Prostate gland (tissue), 2 donors: ENCODE data around the gene INSL6. TPM values are rescaled to one million over a fixed set of nuclear protein-coding genes. Genes with fewer than 3 reads are reported as not detected.
A peak's percentile ranks its signal among the peaks of the same experiment; 100 is the strongest.

ENCODE experiments used
- DNase-seq: peaks from one replicate; pipeline ENCODE4 v3.0.0-alpha.2; 2019; ENCODE audit warnings: low spot score
- H3K27ac ChIP-seq, 2 donors: fragments of 200-600 bp; sonication (generic); 2 replicates each; pipeline ENCODE4 v1.5.1; 2017 to 2019
- H3K27me3 ChIP-seq: fragments of 200-600 bp; sonication (generic); replicated peaks from 2 replicates; pipeline ENCODE4 v1.5.1; 2019; ENCODE audit not compliant: insufficient read depth
- H3K36me3 ChIP-seq, 2 donors: fragments of 200-600 bp; sonication (generic); 1 replicate in 1 of 2; 2 replicates in 1 of 2; pipeline versions ENCODE4 v1.5.1 to v1.8.1; 2017 to 2019
- H3K4me1 ChIP-seq: fragments of 200-600 bp; sonication (generic); replicated peaks from 2 replicates; pipeline ENCODE4 v1.5.1; 2019
- H3K4me3 ChIP-seq, 2 donors: fragments of 200-600 bp; sonication (generic); 2 replicates each; pipeline ENCODE4 v1.5.1; 2017 to 2019
- H3K9me3 ChIP-seq: fragments of 200-600 bp; sonication (generic); 2 replicates; pipeline ENCODE4 v1.5.1; 2017
- POLR2A ChIP-seq: fragments of 450-650 bp; IDR thresholded peaks from one replicate; pipeline ENCODE4 v1.6.1; 2016; ENCODE audit warnings: antibody characterized with exemption, mild to moderate bottlenecking
- POLR2AphosphoS5 ChIP-seq: sonication (generic); formaldehyde crosslinking; IDR thresholded peaks from one replicate; pipeline ENCODE4 v1.6.1; 2017; ENCODE audit warnings: antibody characterized with exemption
- WGBS: methylation state at CpG from one replicate; pipeline ENCODE4 v1.1.5; 2018; 5-methylcytosine and 5-hydroxymethylcytosine counted together
- intact Hi-C: fragments of 100-400 bp; cut with DNase I; formaldehyde crosslinking; loops from one replicate; pipeline ENCODE4 v1.14.2; 2022
- total RNA-seq, 2 donors: library from RNA; depleted of rRNA; stranded (reverse); fragments of >200 nt; gene quantifications; one replicate each; pipeline ENCODE4 v1.1.0, GENCODE V29; 2016
- TF ChIP-seq, protein P1 (sequence below), 4 experiments: fragments of 200-600 bp in 2 of 4; fragments of 450-650 bp in 2 of 4; sonication (generic) in 2 of 4; IDR thresholded peaks; 1 replicate in 3 of 4; 2 replicates in 1 of 4; pipeline ENCODE4 v1.5.1; 2016 to 2019; ENCODE audit warnings: antibody characterized with exemption in 4 of 4, mild to moderate bottlenecking in 2 of 4, moderate library complexity in 2 of 4

Gene INSL6
- total RNA-seq, 2 donors from 2014 or later, result 8.9 TPM; not detected in 1

DNA sequence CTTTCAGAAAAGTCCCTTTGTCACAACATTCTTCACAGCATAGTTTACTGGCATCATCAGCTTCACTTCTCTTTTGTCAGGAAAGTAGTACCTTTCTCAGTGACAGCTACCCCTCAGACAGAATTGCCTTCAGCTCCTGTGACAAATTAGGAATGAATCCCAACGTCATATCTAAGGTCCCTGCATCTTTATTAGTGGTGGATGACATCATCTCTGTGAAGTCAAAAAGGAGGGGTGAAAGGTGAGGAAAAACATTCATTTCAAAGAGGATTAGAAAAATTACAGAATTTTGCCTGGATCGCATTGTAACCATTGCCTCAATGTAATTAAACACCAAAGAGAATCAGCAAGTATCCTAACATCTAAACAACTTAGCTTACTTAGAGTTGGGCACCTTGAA lies 7.9 kb upstream of the INSL6 start:
- Histone ChIP-seq H3K36me3 (no peaks in the 10 kb centered on the region), H3K4me1 (no peaks in the 10 kb centered on the region), H3K9me3 (no peaks in the 10 kb centered on the region), H3K27me3 (no peaks in the 10 kb centered on the region), H3K27ac (no peak overlapping the region), H3K4me3 (no peak overlapping the region)
- no peak for TF ChIP-seq POLR2AphosphoS5
- TF ChIP-seq, protein P1, sequence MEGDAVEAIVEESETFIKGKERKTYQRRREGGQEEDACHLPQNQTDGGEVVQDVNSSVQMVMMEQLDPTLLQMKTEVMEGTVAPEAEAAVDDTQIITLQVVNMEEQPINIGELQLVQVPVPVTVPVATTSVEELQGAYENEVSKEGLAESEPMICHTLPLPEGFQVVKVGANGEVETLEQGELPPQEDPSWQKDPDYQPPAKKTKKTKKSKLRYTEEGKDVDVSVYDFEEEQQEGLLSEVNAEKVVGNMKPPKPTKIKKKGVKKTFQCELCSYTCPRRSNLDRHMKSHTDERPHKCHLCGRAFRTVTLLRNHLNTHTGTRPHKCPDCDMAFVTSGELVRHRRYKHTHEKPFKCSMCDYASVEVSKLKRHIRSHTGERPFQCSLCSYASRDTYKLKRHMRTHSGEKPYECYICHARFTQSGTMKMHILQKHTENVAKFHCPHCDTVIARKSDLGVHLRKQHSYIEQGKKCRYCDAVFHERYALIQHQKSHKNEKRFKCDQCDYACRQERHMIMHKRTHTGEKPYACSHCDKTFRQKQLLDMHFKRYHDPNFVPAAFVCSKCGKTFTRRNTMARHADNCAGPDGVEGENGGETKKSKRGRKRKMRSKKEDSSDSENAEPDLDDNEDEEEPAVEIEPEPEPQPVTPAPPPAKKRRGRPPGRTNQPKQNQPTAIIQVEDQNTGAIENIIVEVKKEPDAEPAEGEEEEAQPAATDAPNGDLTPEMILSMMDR (IDR thresholded peaks at IDR 0.05), result no peak
- no peak for TF ChIP-seq POLR2A
- 47% methylated on average over 2 of the region's 2 CpGs for WGBS
- DNase-seq, result no peak
- intact Hi-C loops, result no loop called here

- 91% methylated on average over 3 of the region's 3 CpGs for WGBS
- Histone ChIP-seq H3K27ac (no peak overlapping the region), H3K36me3 (no peaks in the 10 kb centered on the region), H3K27me3 (no peaks in the 10 kb centered on the region), H3K9me3 (no peaks in the 10 kb centered on the region), H3K4me3 (no peak overlapping the region), H3K4me1 (no peaks in the 10 kb centered on the region)
- DNase-seq, result no peak
- intact Hi-C loops, result no loop called here
- no peak for TF ChIP-seq POLR2AphosphoS5
- TF ChIP-seq POLR2A, result no peak
- TF ChIP-seq, protein P1 (IDR thresholded peaks at IDR 0.05), result no peak
Observed at GRCh38 chr9:5191985-5192384, 6.5 kb upstream of the INSL6 start.

- intact Hi-C loops, result loop anchor here (5.0 kb wide), 1 partner anchor 409 kb away; no protein-coding TSS in a partner anchor
- H3K27me3 ChIP-seq, result no peaks in the 10 kb centered on the region
- no peaks in the 10 kb centered on the region for H3K9me3 ChIP-seq
- WGBS, result 71% methylated on average over 10 of the region's 10 CpGs
- no peak for DNase-seq
- no peaks in the 10 kb centered on the region for H3K36me3 ChIP-seq
- TF ChIP-seq POLR2A (no peak), POLR2AphosphoS5 (no peak)
- TF ChIP-seq, protein P1 (IDR thresholded peaks at IDR 0.05), result no peak
- H3K4me3 ChIP-seq, result no peak overlapping the region
- H3K4me1 ChIP-seq, result no peaks in the 10 kb centered on the region
- H3K27ac ChIP-seq, result no peak overlapping the region
Observed at GRCh38 chr9:5188060-5188984, 2.9 kb upstream of the INSL6 start.

DNA sequence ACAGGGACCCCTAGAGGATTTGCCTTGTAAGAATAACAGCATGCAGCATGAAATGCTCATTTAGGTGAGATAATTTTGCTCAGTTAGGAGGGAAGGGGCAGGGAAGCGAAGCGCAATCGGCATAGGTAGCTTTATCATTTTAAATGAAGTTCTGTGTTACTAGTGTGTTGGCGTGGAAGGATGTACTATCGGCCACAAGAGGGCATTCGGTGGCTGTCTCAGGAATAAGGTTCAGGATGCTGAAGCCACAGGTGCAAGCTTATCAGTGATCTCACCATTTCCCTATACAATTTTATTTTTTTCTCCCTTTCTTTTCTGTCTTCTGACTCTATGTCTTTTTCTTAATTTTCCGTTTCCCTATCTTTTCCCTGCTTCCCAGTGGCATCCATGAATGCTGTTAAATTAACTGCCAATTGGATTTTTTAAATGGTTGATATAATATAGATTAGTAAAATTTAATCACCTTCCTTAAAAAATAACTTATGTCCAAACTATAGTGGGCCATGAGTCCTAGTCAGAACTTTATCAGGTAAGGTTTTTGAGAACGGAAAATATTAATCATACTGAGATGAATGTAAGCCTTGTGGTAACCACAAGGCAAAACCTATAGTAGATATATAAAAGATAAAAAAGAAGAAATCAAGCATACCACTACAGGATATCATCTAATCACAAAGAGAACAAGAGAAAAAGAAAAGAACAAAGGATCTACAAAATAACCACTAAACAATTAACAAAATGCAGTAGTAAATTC lies 1.2 kb upstream of the INSL6 start:
- no peaks in the 10 kb centered on the region for H3K36me3 ChIP-seq
- no peaks in the 10 kb centered on the region for H3K9me3 ChIP-seq
- no peak overlapping the region for H3K4me3 ChIP-seq
- peak; percentile 57 for DNase-seq
- H3K4me1 ChIP-seq, result no peaks in the 10 kb centered on the region
- TF ChIP-seq POLR2A, result no peak
- TF ChIP-seq, protein P1 (IDR thresholded peaks at IDR 0.05), result peak; percentile 31 to 68 (median 62)
- intact Hi-C loops, result loop anchor here (5.0 kb wide), 1 partner anchor 411 kb away; no protein-coding TSS in a partner anchor
- no peak overlapping the region for H3K27ac ChIP-seq
- H3K27me3 ChIP-seq, result no peaks in the 10 kb centered on the region
- 28% methylated on average over 8 of the region's 8 CpGs for WGBS
